PC-3 (cell line): ENCODE results near the gene CSF2RB. TPM values are rescaled to one million over a fixed set of nuclear protein-coding genes. Genes with fewer than 3 reads are reported as not detected.

Experiments used
- ATAC-seq: fragments of 200-7000 bp; cut with Tn5 transposase; 2 replicates; pipeline ENCODE4 v1.9.1; 2020; ENCODE audit warnings: mild to moderate bottlenecking, moderate library complexity
- BruUV-seq: library from RNA; stranded (reverse); fragments of 400-500 nt; replicated peaks from 2 replicates; lab custom pipeline; 2021; lab: Mats Ljungman, UMichigan
- CTCF ChIA-PET: fragments of 300-600 bp; sonication (Branson Sonifier 250); formaldehyde crosslinking; loops from one replicate; lab custom pipeline; 2022; ENCODE audit warnings: antibody characterized with exemption; lab: Charles Lee
- POLR2A ChIA-PET: fragments of 300-600 bp; sonication (Branson Sonifier 250); formaldehyde crosslinking; loops from one replicate; lab custom pipeline; 2022; ENCODE audit warnings: antibody characterized with exemption; ENCODE audit not compliant: unreplicated experiment; lab: Charles Lee
- DNase-seq: peaks from one replicate; pipeline ENCODE4 v3.0.0-alpha.2; 2015
- H2AFZ ChIP-seq: fragments of 300-600 bp; sonication (generic); 2 replicates; pipeline ENCODE4 v1.6.0; 2016; ENCODE audit warnings: antibody characterized with exemption, low read length
- H3F3A ChIP-seq: fragments of 300-600 bp; sonication (generic); one replicate; pipeline ENCODE4 v1.6.0; 2017; ENCODE audit warnings: antibody characterized with exemption, low read length, control low read depth, mild to moderate bottlenecking; ENCODE audit not compliant: unreplicated experiment
- H3K27ac ChIP-seq: fragments of 300-600 bp; sonication (generic); 2 replicates; pipeline ENCODE4 v1.5.1; 2016; ENCODE audit warnings: mild to moderate bottlenecking, low read length
- H3K27me3 ChIP-seq: fragments of 300-600 bp; sonication (generic); 2 replicates; pipeline ENCODE4 v1.6.1; 2016; ENCODE audit warnings: low read length, mixed read lengths
- H3K36me3 ChIP-seq: fragments of 300-600 bp; sonication (generic); 2 replicates; pipeline ENCODE4 v1.6.1; 2016; ENCODE audit warnings: low read depth, mixed run types, low read length, mixed read lengths
- H3K4me1 ChIP-seq: fragments of 300-600 bp; sonication (generic); 2 replicates; pipeline ENCODE4 v1.5.1; 2016; ENCODE audit warnings: low read length; ENCODE audit not compliant: insufficient read depth
- H3K4me2 ChIP-seq: fragments of 300-600 bp; sonication (generic); 2 replicates; pipeline ENCODE4 v1.6.0; 2016; ENCODE audit warnings: low read length
- H3K4me3 ChIP-seq: fragments of 300-600 bp; sonication (generic); 2 replicates; pipeline ENCODE4 v1.5.1; 2016; ENCODE audit warnings: mild to moderate bottlenecking, low read length, mixed read lengths
- H3K79me2 ChIP-seq: fragments of 300-600 bp; sonication (generic); 2 replicates; pipeline ENCODE4 v1.6.1; 2017; ENCODE audit warnings: low read length, mixed read lengths
- H3K9ac ChIP-seq: fragments of 300-600 bp; sonication (generic); 2 replicates; pipeline ENCODE4 v1.6.0; 2016; ENCODE audit warnings: mild to moderate bottlenecking, low read length
- H3K9me2 ChIP-seq: fragments of 300-600 bp; sonication (generic); replicated peaks from 2 replicates; pipeline ENCODE4 v1.6.1; 2016; ENCODE audit warnings: mixed run types, low read length, mixed read lengths
- H3K9me3 ChIP-seq: fragments of 300-600 bp; sonication (generic); 2 replicates; pipeline ENCODE4 v1.6.1; 2016; ENCODE audit warnings: low read length, mixed read lengths
- H4K20me1 ChIP-seq: fragments of 300-600 bp; sonication (generic); 2 replicates; pipeline ENCODE4 v1.6.1; 2016; ENCODE audit warnings: low read length, mixed read lengths
- CTCF ChIP-seq: fragments of 300-600 bp; sonication (generic); conservative IDR thresholded peaks from 2 replicates; pipeline ENCODE4 v1.5.1; 2017; ENCODE audit warnings: antibody characterized with exemption, low read depth, mild to moderate bottlenecking, low read length
- EZH2 ChIP-seq: fragments of 300-600 bp; sonication (generic); IDR thresholded peaks from one replicate; pipeline ENCODE4 v1.6.1; 2017; ENCODE audit warnings: antibody characterized with exemption, mild to moderate bottlenecking, low read length; ENCODE audit not compliant: unreplicated experiment
- EZH2phosphoT487 ChIP-seq: fragments of 300-600 bp; sonication (generic); IDR thresholded peaks from 2 replicates; pipeline ENCODE4 v1.6.1; 2018; ENCODE audit warnings: mild to moderate bottlenecking, antibody characterized with exemption, low read length, borderline replicate concordance
- intact Hi-C: fragments of 100-400 bp; cut with micrococcal nuclease; formaldehyde crosslinking; loops from 2 replicates; pipeline ENCODE4 v1.9.0; 2023
- total RNA-seq: library from RNA; depleted of rRNA; stranded (reverse); fragments of >200 nt; gene quantifications from 2 replicates; pipeline ENCODE4 v1.2.3, GENCODE V29; 2014

Gene CSF2RB
- total RNA-seq, 1 experiment from 2014 or later, result not detected

DNA sequence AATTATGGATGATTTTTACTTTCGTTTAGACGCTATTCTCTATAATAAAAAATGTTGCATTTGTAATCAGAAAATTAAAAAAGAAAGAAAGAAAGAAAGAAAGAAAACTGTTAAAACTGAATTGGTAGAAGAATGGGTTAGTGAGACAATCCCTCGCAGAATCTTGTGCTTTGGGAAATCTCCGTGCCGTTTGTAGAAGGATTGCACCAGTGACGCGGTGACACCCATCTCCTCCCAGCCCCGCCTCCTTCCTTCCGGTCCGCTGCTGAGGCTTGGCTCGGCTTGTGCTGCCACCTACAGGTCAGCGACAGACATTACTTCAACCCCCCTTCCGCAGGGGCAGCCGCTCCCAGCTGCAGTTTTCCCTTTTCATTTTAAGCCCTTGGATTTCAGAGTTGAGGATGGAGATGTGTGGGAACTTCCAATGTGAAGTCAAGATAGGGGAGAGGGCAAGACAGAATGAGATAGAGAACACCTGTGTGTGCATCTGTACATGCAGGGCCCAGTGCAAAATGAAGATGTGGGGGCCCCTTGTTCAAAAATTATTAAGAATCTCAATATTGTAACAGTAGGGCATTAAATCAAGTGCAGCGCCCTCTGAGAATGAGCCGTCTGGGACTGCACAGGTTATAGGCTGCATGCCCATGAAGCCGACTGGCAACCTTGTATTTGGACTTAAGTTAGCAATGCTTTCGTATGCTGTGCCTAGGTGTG, 64.7 kb downstream of the CSF2RB start:
- Histone ChIP-seq H3K4me1 (no peaks in the 10 kb centered on the region), H4K20me1 (no peaks in the 10 kb centered on the region), H3K27me3 (no peaks in the 10 kb centered on the region), H3F3A (no peaks in the 10 kb centered on the region), H2AFZ (peak overlapping the region; percentile 96), H3K27ac (no peak overlapping the region), H3K4me3 (peak overlapping the region; percentile 72), H3K9me3 (no peaks in the 10 kb centered on the region), H3K9ac (peak overlapping the region; percentile 28; the same call in 1 of the 2 replicates), H3K79me2 (no peaks in the 10 kb centered on the region), H3K9me2 (no peaks in the 10 kb centered on the region), H3K36me3 (no peaks in the 10 kb centered on the region), H3K4me2 (peak overlapping the region; percentile 97)
- peak; percentile 78 for DNase-seq
- intact Hi-C loops, result loop anchor here (1.0 to 5.0 kb wide), 3 partner anchors 105 to 431 kb away; no protein-coding TSS in a partner anchor
- peak; percentile 91 for ATAC-seq
- peak; percentile 82 for TF ChIP-seq CTCF
- no peak for TF ChIP-seq EZH2
- CTCF ChIA-PET, result interaction anchor here (0.5 to 0.6 kb wide), 2 partner anchors 122 to 204 kb away, joined by 3 to 11 read pairs; no protein-coding TSS in a partner anchor
- no TSS peak for BruUV-seq
- POLR2A ChIA-PET, result no interaction called here

- no peak overlapping the region for H3K4me3 ChIP-seq
- H3K9ac ChIP-seq, result no peak overlapping the region
- H3F3A ChIP-seq, result no peaks in the 10 kb centered on the region
- TF ChIP-seq CTCF, result no peak
- no peak for TF ChIP-seq EZH2
- TF ChIP-seq EZH2phosphoT487, result no peak
- no peak overlapping the region for H2AFZ ChIP-seq
- no peaks in the 10 kb centered on the region for H3K9me2 ChIP-seq
- no peaks in the 10 kb centered on the region for H3K27me3 ChIP-seq
- no peak for DNase-seq
- no TSS peak for BruUV-seq
- ChIA-PET POLR2A (no interaction called here), CTCF (interaction anchor here (0.7 kb wide), 1 partner anchor 36 kb away, joined by 6 read pairs; no protein-coding TSS in a partner anchor)
- no peaks in the 10 kb centered on the region for H3K36me3 ChIP-seq
- H3K27ac ChIP-seq, result no peak overlapping the region
- no peaks in the 10 kb centered on the region for H3K4me1 ChIP-seq
- no peak overlapping the region for H3K4me2 ChIP-seq
- no peaks in the 10 kb centered on the region for H4K20me1 ChIP-seq
- H3K9me3 ChIP-seq, result no peaks in the 10 kb centered on the region
- no peaks in the 10 kb centered on the region for H3K79me2 ChIP-seq
- ATAC-seq, result no peak
- intact Hi-C loops, result loop anchor here (2.0 to 5.0 kb wide), 2 partner anchors 197 to 432 kb away; no protein-coding TSS in a partner anchor
Observed at GRCh38 chr22:36979016-36979910, 65.8 kb downstream of the CSF2RB start.
